HG02759 (cell line): ENCODE measurements around the gene GABBR2.
A peak's percentile ranks its signal among the peaks of the same experiment; 100 is the strongest.
"Not testable (repeated sequence)": the region's sequence is repeated elsewhere in the genome, so short reads cannot be mapped to it uniquely, and the experiment has no call there.

Source experiments
- ATAC-seq: cut with Tn5 transposase; IDR thresholded peaks from one replicate; pipeline ENCODE4 v1.9.1; 2021; ENCODE audit warnings: mild to moderate bottlenecking, moderate library complexity; ENCODE audit not compliant: unreplicated experiment

GABBR2 gene

DNA sequence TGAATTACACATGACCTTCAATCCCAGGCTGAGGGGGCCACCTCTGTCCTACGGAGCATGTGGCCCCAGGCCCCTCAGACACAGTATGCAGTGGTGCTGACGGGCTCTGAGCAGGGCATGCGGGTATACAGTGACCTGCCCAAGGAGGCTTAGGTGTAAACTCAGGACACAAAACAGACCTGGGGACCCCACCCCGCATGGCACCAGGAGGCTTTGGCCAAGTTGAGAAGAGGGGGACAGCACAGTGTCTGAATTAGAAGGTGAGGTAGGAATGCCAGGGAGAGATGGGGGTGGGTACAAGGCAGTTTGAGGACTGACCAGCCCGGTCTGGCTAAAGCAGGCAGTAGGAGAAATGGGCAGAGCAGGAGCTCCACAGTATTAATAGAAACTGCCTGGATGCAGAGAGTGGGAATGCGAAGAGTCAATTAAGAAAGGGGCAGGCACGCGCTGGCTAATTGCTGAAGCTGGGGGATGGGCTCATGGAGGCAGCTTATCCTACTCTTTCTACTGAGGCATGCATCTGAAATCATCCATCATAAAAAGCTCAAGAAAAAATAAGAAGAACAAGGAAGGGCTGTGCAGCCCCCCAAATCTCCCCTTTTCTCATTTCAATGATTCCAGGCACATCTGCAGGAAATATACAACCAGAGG is 109.0 kb downstream of the GABBR2 start:
- no peak for ATAC-seq

DNA sequence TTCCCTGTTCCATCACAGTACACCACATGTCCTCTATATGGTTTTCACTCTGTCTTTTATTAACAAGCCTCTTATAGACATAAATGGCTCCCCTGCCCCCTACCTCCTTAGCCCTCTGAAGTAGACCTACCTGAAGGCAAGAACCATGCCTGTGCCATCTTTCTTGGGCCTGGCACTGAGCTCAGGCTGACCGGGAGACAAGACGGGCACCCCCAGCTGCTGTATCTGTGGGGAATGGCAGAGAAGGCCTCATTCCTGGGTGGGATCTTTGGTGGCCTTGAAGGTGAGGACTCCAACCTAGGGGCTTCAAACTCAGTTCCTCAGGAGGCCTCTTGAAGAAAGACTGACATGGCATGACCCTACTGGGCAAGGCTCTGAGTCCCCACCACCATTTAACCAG is 109.9 kb downstream of the GABBR2 start:
- ATAC-seq: no peak

DNA sequence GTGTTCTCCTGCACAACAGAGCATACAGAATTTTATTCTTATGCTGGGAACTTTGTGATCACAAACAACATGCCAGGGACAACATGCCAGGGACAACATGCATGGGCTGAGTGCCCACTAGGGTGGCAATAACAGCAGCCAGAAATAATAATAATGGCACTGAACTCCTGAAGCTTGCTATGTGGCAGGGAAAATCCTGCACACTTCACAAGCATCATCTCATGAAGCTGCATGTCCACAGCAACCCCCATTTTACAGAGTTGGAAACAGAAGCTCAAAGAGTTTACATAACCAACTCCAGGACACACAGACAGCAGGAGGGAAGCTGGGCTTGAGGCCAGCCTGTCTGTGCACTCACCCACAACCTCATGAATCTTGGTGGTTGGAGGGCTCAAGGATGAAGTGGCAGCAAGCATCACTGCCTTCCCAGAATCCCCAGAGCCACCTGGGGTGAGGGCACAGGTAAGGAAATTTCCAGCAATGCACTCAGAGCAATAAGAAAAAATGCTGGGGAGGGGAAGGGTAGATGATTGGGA is 111.4 kb downstream of the GABBR2 start:
- ATAC-seq: no peak

DNA sequence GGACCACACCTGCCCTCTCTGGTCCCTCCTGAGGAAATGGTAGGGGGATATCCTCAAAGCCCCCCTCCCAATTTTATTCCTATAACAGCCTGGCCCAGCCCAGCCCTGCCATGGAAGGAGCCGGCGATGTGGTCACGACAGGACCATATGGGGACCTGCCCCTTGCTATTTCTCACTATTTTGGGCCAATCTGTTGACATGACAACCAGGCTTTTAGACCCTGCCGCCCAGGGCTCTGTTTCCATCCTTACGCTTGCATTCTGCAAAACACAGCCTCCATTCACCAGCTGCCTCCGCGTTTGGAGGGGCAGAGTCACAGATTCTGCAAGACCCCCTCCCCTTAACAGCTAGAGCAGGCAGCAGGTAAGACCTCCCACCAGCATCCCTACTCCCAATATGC is 112.2 kb downstream of the GABBR2 start:
- ATAC-seq: no peak

DNA sequence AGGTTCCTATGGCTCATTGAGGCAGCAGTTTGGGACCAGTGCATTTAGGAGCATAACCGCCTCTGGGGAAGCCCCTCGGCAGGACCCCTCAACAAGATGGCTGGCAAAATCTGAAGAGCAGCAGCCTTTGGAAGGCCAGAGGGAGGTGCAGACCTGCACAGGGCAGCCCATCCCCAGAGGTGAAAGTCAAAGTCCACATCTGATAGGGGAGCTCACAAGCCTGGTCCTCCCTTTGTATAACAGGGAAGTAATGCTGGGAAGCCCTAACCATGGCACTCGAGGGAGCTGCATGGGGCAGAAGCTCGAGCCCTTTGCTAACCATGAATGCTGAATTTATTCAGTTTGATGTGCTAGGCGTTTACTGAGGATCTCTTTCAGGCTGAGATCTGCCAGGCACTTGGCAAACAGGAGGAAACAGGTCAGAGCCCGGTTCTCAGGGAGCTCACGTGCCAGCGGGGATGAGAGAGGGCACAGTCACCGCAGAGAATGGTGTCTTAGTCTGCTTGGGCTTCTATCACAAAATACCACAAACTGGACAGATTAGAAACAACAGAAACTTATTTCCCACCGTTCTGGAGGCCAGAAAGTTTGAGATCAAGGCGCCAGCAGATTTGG is 114.1 kb downstream of the GABBR2 start:
- ATAC-seq: no peak

DNA sequence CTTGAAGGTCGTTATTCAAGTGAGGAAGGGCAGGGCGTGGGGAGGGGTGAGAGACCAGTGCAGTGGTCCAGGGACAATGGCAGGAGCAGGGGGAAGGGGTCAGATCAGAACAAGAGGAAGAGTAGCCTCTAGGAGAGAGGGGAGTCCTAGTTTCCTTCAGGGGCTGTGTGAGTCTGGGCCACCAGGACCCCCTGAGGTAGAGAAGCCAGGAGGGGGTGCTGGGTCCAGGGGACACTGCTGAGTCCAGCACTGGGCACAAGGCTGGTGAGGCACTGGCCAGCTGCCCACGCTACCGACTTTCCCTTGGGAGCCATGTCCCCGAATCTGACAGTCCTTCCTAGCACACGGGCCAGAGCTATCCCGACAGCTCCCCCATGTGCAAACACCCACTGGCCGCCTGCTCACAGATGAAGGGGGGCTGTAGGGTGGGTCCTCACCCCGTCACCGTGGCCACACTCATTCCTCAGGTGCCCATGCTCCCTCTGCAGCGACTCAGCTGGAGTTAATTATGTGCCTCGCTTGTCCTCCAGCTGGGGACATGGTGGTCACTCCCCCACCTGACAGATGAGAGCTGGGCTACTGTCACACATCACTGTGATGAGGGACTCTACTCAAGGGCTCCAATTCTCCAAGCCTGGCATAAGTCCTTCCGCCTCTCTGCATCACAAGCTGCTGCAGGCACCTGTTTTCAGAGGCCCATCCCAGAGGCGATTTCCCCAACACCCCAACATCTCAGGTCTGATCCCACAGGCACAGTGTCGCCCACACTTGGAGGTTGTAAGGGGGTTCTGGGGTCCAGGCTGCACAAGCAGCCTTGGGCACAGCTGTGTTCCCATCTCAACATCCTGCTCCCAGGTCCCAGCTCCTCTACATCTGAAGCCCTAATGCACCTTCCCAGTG is 115.1 kb downstream of the GABBR2 start:
- no peak for ATAC-seq

DNA sequence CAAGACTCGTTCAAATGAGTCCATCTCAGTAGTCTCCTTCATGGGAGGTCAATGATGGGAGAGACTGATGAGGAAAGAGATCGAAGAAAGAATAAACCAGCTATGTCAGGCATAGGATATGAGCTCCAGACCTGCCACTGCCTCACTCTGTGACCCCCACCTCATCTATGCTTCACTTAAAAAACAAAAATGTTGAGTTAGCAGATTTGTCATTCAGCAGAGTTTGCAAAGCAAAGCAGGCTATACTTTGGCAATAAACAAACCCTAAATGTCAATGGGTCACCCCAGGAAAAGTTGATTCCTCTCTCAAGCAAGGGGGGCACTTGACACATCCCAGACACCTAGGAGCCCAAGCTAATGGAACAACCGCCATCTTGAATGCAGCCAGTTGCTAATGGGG is 117.0 kb downstream of the GABBR2 start:
- no peak for ATAC-seq

DNA sequence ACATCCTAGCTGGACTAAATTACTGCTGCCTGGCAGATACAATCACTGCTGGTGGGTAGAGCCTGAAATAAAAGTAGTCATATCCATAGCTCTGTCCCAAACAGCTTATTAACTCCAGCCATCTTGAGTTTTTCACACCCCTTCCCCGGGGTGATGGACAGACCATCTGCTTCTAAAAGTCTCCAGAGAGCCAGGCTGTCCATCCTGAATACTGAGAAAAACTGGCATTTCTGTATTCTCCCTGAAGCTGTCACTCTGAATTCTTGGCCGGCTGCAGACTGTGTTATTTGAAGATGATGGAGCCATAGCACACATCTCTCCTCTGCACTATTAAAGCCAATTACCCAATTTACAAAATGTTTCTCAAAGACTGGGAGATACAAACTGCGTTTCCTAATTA is 118.6 kb downstream of the GABBR2 start:
- no peak for ATAC-seq

DNA sequence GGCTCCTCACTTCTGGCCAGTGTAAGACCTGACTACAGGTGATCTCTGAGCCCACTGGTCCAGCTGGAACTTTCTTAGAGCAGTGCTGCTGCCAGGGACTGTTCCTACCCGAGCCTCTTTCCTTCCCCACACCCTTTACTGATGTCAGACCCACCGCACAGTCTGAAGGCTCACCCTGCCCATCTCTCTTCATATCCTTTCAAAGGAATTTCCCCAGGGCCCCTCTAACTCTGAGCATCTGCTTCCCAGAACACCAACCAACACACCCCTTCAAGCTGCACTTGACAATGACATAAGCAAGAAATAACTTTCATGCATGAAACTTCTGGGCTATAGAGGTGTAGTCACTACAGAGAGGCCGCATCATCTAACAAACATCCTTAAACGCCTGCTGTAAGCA is 119.6 kb downstream of the GABBR2 start:
- no peak for ATAC-seq

DNA sequence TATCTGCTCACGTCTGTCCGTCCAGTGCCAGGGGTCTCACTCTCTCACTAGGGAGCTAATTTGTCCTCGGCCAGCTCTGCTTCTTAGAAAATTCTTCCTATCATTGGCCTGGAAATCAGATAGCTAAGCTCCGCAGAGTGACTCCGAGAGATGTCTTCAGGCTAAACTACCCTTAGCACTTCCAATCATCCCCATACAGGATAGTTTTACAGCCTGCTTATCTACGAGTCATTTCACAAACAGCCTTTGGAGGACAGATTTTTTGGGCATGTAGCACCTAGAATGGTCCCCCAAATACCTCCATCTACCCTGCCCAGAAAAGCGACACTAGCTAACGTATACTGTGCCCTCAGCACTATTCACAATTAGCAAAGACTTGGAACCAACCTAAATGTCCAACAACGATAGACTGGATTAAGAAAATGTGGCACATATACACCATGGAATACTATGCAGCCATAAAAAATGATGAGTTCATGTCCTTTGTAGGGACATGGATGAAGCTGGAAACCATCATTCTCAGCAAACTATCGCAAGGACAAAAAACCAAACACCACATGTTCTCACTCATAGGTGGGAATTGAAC is 123.8 kb downstream of the GABBR2 start:
- ATAC-seq: not testable (repeated sequence)

DNA sequence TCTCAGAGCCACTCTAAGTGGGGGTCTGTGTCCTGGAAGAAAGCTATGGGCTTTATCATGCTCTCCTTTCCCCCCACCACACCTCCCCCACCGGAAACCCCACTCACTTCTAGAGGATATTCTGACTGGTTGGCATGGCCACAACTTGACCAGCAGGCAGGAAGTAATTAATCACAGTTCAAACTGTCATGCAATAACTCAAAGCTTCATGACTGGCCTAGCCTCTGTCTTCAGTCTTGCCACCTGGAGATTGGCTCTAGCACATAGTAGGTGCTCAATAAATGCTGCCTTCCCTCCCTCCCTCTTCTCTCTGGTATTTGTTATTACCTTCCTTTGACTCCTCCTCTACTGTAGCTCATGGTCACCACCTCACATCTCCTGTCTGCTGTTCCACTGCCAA is 124.7 kb downstream of the GABBR2 start:
- peak; percentile 77 for ATAC-seq

DNA sequence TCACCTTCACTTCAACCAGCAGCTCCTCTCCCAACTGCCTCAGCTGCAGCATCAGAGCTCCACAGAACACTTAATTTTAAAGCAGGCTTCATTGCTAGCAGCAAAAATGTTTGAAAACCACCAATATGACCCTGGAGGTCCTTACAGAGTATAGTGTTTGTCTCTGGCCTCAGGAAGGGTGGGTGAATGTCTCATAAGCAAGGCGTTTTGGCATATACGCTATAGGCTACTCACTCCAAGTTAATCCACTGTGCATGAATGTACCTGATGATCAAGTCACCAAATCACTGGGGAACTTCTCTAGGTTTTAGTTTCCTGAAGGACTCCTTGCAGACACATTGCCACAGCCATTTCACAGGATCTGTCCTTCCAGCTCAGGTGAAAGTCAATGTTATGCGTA is 125.3 kb downstream of the GABBR2 start:
- ATAC-seq: no peak

DNA sequence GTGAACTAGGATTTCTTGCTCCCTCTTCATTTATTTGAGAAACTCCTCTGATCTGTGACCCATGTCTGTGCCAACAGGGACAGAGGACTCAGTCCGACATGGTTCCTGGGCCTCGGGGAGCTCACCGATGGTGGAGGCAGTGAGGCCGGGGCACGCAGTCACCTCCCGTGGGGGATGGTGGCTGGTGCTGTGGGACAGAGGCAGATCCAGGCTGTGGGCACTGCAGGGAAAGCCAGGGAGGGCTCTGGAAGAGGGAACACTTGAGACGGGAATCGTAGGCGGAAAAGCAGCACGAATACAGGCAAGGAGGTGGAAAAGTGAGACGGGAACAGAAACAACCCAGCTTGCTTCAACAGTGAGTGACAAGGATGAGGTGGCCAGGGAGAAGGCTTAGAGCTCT is 127.8 kb downstream of the GABBR2 start:
- ATAC-seq: no peak

DNA sequence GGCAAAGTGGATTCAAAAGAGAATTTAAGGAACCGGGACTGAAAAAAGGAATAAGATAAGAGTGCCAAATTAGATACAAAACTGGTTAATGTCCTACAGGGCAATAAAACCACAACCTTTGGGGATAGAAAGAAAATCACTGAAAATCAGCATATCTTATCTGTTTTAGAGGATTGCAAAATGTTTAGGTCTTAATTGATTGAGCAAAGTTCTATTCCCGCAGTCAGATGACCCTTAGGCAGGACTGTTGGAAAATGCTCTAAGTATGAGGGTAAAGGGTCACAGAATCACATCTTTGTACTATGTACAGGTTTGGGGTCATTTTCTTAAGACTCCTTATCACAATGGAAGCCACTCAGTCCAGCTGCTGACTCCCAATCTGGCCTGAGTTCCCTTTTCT is 129.0 kb downstream of the GABBR2 start:
- no peak for ATAC-seq

DNA sequence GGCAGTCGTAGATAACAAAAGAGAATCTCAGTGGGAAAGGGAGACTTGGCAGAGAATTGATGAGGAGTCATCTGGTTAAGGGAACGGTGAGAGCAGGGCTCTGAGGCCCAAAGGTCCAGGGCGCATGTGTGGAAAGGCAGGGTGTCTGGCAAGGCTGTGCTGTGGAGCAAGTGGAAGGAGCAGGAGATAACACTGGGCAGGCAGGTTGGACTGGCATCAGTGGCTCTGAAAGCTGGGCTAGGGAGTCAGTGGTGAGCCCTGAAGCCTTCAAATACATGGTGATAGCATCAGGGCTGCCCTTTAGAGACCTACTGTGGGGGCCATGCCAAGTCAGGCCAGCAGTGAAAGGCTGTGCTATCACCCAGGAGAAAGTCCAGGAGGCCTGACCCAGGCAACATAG is 131.3 kb downstream of the GABBR2 start:
- ATAC-seq: no peak

DNA sequence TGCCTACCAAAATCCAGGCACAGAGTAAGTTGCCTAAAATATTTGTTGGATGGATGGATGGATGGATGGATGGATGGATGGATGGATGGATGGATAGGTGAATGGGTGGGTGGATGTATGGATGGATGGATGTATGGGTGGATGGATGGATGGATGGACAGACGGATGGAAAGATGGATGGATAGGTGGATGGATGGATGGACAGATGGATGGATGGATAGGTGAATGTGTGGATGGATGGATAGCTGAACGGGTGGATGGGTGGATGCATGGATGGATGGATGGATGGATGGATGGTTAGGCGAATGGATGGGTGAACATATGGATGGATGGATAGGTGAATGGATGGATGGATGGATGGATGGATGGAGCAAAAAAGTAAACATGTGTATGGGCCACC is 131.9 kb downstream of the GABBR2 start:
- ATAC-seq: no peak

DNA sequence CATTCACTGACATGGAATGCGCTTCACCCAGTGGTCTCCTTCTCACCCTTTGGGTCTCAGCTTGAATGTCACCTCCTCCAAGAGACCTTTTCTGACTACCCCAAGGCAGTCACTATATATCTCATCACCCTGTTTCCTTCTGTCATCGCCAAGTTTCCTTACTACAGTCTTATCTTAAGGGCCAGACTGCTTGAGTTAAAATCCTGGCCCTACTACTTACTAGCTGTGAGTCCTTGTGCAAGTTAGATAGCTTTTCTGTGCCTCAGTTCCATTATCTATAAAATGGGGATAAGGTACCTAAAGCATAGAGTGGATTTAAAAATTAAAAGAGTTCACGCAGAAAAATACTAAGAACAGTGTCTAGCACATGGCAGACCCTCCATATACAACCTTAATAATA is 132.4 kb downstream of the GABBR2 start:
- no peak for ATAC-seq

DNA sequence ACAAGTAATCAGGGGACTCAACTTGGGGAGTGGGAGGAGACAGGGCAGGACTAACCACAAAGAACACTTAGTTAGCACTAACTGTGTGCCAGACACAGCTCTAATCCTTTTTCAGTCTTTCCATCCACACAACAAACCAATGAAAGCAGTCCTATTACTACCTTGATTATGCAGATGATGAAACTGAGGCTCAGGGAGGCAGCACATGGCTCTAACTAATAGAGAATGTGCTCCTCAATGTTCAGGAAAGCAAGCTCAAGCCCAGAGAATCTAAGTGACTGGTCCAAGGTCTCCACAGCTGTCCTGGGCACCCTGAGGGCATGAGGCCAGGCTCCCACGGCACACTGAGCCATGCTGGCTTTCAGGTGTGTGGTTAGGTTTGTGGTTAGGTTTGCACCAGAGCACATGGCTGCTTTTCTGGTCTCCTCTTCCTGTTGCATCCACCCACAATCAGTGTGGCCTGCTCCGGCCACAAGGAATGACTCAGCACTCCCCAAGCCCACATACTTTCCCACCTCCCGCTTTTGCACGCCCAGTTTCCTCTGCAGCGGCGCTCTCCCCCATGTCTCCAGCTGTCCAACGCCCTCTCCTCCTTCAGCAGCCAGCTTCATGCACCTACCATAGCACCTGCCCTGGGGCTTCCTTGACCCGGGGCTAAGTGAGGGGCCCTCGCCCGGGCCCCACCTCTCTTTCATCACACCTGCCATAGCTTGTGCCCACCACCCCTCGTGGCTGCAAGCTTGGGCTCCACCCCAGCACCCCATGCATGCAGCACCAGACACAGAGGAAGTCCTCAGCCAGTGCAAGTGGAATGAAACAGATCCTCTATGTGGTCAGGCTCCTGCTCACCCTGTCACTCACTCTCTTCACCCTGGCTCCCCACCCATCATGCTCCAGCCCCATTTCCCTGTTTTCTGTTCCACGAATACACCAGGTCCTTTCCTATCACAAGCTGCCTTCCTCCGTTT is 133.1 kb downstream of the GABBR2 start:
- peak; percentile 86 for ATAC-seq

DNA sequence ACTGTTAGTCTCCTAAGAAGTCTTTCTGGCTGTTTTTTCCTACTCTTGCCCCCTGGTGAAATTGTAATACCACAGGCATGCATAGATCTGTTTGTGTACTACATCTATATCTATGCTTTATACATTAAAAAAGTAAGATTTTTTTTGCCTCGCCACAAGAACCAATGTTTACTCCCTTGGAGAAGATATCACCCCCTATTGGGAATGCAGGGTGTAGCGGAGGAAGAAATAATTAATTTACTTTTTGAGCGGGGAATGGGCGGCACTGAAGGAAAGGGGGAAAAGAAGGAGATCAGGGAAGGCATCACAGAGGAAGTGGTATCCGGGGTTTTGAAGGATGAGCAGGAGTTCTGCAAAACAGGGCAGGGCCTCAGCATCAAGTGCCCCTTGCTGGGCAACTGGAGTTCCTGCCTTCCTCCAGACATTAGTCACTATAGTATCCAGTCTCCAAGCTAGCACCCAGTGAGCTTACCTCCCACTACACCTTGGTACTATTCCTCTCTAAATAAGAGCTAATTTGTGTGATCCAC is 134.9 kb downstream of the GABBR2 start:
- ATAC-seq: no peak

DNA sequence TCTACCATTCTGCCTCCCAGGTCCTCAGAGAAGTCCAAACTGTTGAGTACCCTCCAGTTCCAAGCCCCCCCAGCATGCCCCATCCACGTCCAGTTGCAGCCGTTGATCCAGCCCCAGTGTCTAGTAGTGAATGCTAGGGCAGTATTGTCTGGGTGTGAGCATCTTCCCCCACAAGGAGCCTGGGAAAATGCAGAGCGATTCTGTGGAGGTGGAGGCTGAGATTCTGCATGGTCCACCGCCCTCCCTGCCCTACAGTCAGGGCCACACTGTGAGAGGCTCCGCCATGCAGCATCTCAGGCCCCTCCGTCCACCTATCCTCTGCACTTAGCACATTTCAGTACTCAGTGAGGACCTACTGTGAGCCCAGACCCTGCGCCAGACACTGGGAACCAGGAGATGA is 135.9 kb downstream of the GABBR2 start:
- no peak for ATAC-seq
